Activated naive CD8-positive, alpha-beta T cell treated with anti-CD3 and anti-CD28 coated beads, Interleukin-2, amount 10 ng/mL, durations not matched to agents 7 days and 5 days (primary cell): Measurements from ENCODE around the gene ZBTB16. TPM values are rescaled to one million over a fixed set of nuclear protein-coding genes. Genes with fewer than 3 reads are reported as not detected.
A peak's percentile ranks its signal among the peaks of the same experiment; 100 is the strongest.

Source experiments
- ATAC-seq: fragments of 150-1000 bp; cut with Tn5 transposase; one replicate; pipeline ENCODE4 v1.10.0; 2021; ENCODE audit warnings: low read depth, moderate library complexity
- POLR2A ChIA-PET: fragments of 350-600 bp; sonication (Branson Sonifier 250); formaldehyde crosslinking; loops from one replicate; lab custom pipeline; 2021; ENCODE audit warnings: antibody characterized with exemption; lab: Charles Lee
- DNase-seq: peaks from one replicate; pipeline ENCODE4 v3.0.0; 2021
- H3K27ac Mint-ChIP-seq: one replicate; pipeline ENCODE4 v1.8.0; 2022; ENCODE audit warnings: mild to moderate bottlenecking, mixed read lengths
- H3K27me3 Mint-ChIP-seq: one replicate; pipeline ENCODE4 v1.8.0; 2022; ENCODE audit warnings: mild to moderate bottlenecking, moderate library complexity, mixed read lengths
- H3K36me3 Mint-ChIP-seq: one replicate; pipeline ENCODE4 v1.8.0; 2021; ENCODE audit warnings: mild to moderate bottlenecking, mixed read lengths
- H3K4me1 Mint-ChIP-seq: one replicate; pipeline ENCODE4 v1.8.0; 2021; ENCODE audit warnings: mixed read lengths
- H3K4me3 Mint-ChIP-seq: one replicate; pipeline ENCODE4 v1.8.0; 2022; ENCODE audit warnings: mild to moderate bottlenecking, moderate library complexity, mixed read lengths
- H3K9me3 Mint-ChIP-seq: one replicate; pipeline ENCODE4 v1.8.0; 2021; ENCODE audit warnings: mixed read lengths
- total RNA-seq, 2 experiments: library from RNA; stranded (reverse); gene quantifications; one replicate each; pipeline ENCODE4 v1.2.3, GENCODE V29; 2021

The ZBTB16 gene
- total RNA-seq, 2 experiments from 2014 or later: 13.1 to 14.6 TPM

GRCh38 chr11:114260077-114260476 is 200.6 kb downstream of the ZBTB16 start:
- Mint-ChIP-seq H3K27ac (no peak overlapping the region), H3K9me3 (no peaks in the 10 kb centered on the region), H3K4me3 (no peak overlapping the region), H3K36me3 (no peaks in the 10 kb centered on the region), H3K4me1 (peaks cover 12% of the 10 kb centered on the region), H3K27me3 (peaks cover 3% of the 10 kb centered on the region)
- DNase-seq (no peak), ATAC-seq (no peak)
- POLR2A ChIA-PET: interaction anchor here (0.6 to 1.4 kb wide), 3 partner anchors 100 to 266 kb away, joined by 3 to 5 read pairs (median 5); no protein-coding TSS in a partner anchor

GRCh38 chr11:114260483-114260882 is 201.0 kb downstream of the ZBTB16 start:
- Mint-ChIP-seq H3K9me3 (no peaks in the 10 kb centered on the region), H3K27me3 (peaks cover 3% of the 10 kb centered on the region), H3K36me3 (no peaks in the 10 kb centered on the region), H3K4me3 (no peak overlapping the region), H3K4me1 (peaks cover 12% of the 10 kb centered on the region), H3K27ac (no peak overlapping the region)
- POLR2A ChIA-PET: interaction anchor here (0.6 to 1.4 kb wide), 5 partner anchors 100 to 454 kb away, joined by 3 to 5 read pairs (median 4); no protein-coding TSS in a partner anchor
- DNase-seq (no peak), ATAC-seq (no peak)

GRCh38 chr11:114261791-114262190 is 202.3 kb downstream of the ZBTB16 start:
- ATAC-seq (no peak), DNase-seq (no peak)
- Mint-ChIP-seq H3K9me3 (no peaks in the 10 kb centered on the region), H3K36me3 (no peaks in the 10 kb centered on the region), H3K27me3 (peaks cover 6% of the 10 kb centered on the region), H3K27ac (no peak overlapping the region), H3K4me3 (no peak overlapping the region), H3K4me1 (peaks cover 12% of the 10 kb centered on the region)
- POLR2A ChIA-PET: interaction anchor here (1.4 kb wide), 1 partner anchor 456 kb away, joined by 4 read pairs; no protein-coding TSS in a partner anchor

- no peaks in the 10 kb centered on the region for H3K36me3 Mint-ChIP-seq
- H3K9me3 Mint-ChIP-seq: no peaks in the 10 kb centered on the region
- POLR2A ChIA-PET: no interaction called here
- no peak overlapping the region for H3K27ac Mint-ChIP-seq
- peaks cover 10% of the 10 kb centered on the region for H3K27me3 Mint-ChIP-seq
- DNase-seq: no peak
- H3K4me3 Mint-ChIP-seq: no peak overlapping the region
- peak; percentile 58 for ATAC-seq
- H3K4me1 Mint-ChIP-seq: peaks cover 12% of the 10 kb centered on the region
Observed at GRCh38 chr11:114262681-114263512, 203.4 kb downstream of the ZBTB16 start.

- no peak for ATAC-seq
- no peak for DNase-seq
- Mint-ChIP-seq H3K4me3 (no peak overlapping the region), H3K9me3 (no peaks in the 10 kb centered on the region), H3K36me3 (no peaks in the 10 kb centered on the region), H3K27ac (no peak overlapping the region), H3K27me3 (peaks cover 11% of the 10 kb centered on the region), H3K4me1 (peaks cover 12% of the 10 kb centered on the region)
- POLR2A ChIA-PET: no interaction called here
Observed at GRCh38 chr11:114263513-114264170, 204.1 kb downstream of the ZBTB16 start.

- Mint-ChIP-seq H3K4me3 (no peak overlapping the region), H3K27me3 (peaks cover 11% of the 10 kb centered on the region), H3K36me3 (no peaks in the 10 kb centered on the region), H3K27ac (no peak overlapping the region), H3K9me3 (no peaks in the 10 kb centered on the region), H3K4me1 (peaks cover 7% of the 10 kb centered on the region)
- no peak for DNase-seq
- no peak for ATAC-seq
- POLR2A ChIA-PET: no interaction called here
Observed at GRCh38 chr11:114264381-114264780, 204.9 kb downstream of the ZBTB16 start.

GRCh38 chr11:114265122-114265878 is 205.8 kb downstream of the ZBTB16 start:
- Mint-ChIP-seq H3K27me3 (peaks cover 10% of the 10 kb centered on the region), H3K36me3 (no peaks in the 10 kb centered on the region), H3K9me3 (no peaks in the 10 kb centered on the region), H3K4me1 (no peaks in the 10 kb centered on the region), H3K27ac (no peak overlapping the region), H3K4me3 (no peak overlapping the region)
- ATAC-seq (no peak), DNase-seq (no peak)
- POLR2A ChIA-PET: no interaction called here

- no peak for DNase-seq
- H3K9me3 Mint-ChIP-seq: no peaks in the 10 kb centered on the region
- H3K36me3 Mint-ChIP-seq: no peaks in the 10 kb centered on the region
- no peaks in the 10 kb centered on the region for H3K4me1 Mint-ChIP-seq
- H3K27me3 Mint-ChIP-seq: peaks cover 32% of the 10 kb centered on the region
- H3K4me3 Mint-ChIP-seq: no peak overlapping the region
- POLR2A ChIA-PET: no interaction called here
- H3K27ac Mint-ChIP-seq: no peak overlapping the region
- ATAC-seq: no peak
Observed at GRCh38 chr11:114269498-114269897, 210.0 kb downstream of the ZBTB16 start.

- Mint-ChIP-seq H3K4me3 (no peak overlapping the region), H3K27me3 (peaks cover 36% of the 10 kb centered on the region), H3K4me1 (no peaks in the 10 kb centered on the region), H3K27ac (no peak overlapping the region), H3K36me3 (no peaks in the 10 kb centered on the region), H3K9me3 (no peaks in the 10 kb centered on the region)
- POLR2A ChIA-PET: no interaction called here
- ATAC-seq (no peak), DNase-seq (no peak)
Observed at GRCh38 chr11:114270531-114271270, 211.2 kb downstream of the ZBTB16 start.

GRCh38 chr11:114271316-114271715 is 211.8 kb downstream of the ZBTB16 start:
- no peaks in the 10 kb centered on the region for H3K9me3 Mint-ChIP-seq
- no peak overlapping the region for H3K4me3 Mint-ChIP-seq
- POLR2A ChIA-PET: no interaction called here
- ATAC-seq (no peak), DNase-seq (no peak)
- peaks cover 32% of the 10 kb centered on the region for H3K27me3 Mint-ChIP-seq
- H3K4me1 Mint-ChIP-seq: no peaks in the 10 kb centered on the region
- no peaks in the 10 kb centered on the region for H3K36me3 Mint-ChIP-seq
- H3K27ac Mint-ChIP-seq: no peak overlapping the region

- H3K27ac Mint-ChIP-seq: no peak overlapping the region
- no peaks in the 10 kb centered on the region for H3K4me1 Mint-ChIP-seq
- no peak overlapping the region for H3K4me3 Mint-ChIP-seq
- H3K36me3 Mint-ChIP-seq: no peaks in the 10 kb centered on the region
- peaks cover 32% of the 10 kb centered on the region for H3K27me3 Mint-ChIP-seq
- no peaks in the 10 kb centered on the region for H3K9me3 Mint-ChIP-seq
- no peak for DNase-seq
- POLR2A ChIA-PET: no interaction called here
- no peak for ATAC-seq
Observed at GRCh38 chr11:114272311-114272710, 212.8 kb downstream of the ZBTB16 start.

- Mint-ChIP-seq H3K9me3 (no peaks in the 10 kb centered on the region), H3K4me3 (no peak overlapping the region), H3K27me3 (peaks cover 27% of the 10 kb centered on the region), H3K4me1 (no peaks in the 10 kb centered on the region), H3K27ac (no peak overlapping the region), H3K36me3 (no peaks in the 10 kb centered on the region)
- ATAC-seq (no peak), DNase-seq (no peak)
- POLR2A ChIA-PET: no interaction called here
Observed at GRCh38 chr11:114273071-114273470, 213.6 kb downstream of the ZBTB16 start.
